ENCODE data around the gene PARVA.

PARVA gene

DNA sequence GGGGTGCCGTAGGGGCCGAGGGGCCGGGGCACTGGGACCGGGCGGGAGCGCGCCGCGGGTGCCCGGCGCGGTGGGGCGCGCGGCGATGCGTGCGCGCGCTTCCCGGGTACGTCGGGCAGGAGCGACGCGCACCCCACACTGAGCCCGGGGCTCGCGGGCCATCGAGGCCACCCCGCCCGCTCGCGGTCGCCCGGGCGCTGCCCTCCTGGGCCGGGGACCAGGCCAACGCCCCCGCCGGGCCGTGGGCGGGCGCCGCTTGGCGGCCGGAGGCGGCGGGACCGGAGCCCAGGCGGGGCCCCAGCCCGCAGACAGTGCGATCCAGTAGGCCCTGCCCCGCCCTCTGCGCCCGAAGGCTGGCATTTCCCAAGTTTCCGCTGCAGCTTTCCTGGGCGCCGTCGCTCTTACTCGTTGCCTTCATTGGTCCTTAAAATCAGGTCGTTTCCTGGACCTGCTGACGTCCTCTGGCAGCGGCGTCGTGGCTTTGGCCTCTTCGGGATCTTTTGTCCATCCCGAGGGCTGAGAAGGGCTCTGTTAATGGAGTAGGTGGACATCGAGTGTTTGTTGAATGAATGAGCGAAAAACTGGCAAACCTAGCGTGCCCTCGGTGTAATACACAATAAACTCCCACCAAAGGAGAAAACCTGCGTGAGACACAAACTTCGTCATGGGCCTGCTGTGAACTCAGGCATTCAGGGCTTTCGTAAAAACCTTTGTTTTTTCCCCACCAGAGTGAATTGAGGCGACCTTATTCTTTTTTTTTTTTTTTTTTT lies 638 bp downstream of the PARVA start:
- DNase-seq = no peak

DNA sequence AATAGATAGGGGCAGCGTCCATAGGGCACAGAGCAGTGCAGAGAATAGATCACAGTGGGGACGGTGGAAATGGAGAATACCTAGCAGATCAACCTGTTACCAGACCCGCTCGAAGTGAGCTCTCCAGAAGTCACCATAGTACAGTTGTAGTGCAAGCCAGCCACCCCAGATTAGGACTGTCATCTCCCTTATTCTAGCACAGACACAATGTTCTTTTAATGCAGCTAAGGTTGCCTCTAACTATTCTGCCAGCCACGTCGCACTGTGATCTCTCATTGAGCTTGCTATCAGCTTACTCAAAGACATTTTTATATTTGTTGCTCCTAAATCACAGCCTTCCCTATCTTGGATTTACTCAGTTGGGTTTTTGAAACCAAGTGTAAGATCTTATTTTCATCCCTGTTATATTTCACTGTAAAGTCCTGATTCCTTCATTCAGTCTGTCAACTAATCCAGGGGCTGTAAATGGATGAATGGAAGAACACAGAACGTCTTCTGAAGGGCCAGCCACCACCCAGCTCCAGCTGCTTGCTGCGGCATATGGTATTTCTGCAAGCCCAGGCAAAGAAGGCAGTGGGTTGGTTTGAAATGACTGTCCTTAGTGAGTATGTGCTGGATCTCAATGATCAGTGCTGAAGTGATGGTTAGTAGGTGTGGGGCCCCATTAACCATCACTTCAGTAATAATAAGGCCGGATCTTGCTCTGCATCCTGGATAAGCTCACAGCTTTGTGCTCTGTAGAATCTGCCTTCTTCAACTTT lies 3.4 kb downstream of the PARVA start:
- DNase-seq = no peak

DNA sequence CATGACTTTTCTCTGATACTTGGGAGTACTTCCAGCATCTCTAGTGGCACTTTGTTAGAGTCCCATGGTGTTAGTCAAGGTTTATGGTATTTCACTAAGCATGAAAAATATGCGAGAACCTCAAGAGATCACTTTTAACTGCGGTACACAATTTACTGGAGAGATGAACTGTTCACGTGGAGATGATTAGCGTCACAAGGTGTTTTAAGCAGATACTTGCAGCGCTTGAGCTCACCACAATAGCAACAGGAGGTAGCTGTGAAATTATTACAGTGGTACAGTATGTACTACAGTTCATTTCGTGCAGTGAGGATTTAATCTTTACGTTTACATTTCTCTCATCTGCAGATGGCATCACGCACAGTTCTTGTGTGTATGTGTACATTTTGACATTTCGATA lies 4.5 kb downstream of the PARVA start:
- DNase-seq = no peak

DNA sequence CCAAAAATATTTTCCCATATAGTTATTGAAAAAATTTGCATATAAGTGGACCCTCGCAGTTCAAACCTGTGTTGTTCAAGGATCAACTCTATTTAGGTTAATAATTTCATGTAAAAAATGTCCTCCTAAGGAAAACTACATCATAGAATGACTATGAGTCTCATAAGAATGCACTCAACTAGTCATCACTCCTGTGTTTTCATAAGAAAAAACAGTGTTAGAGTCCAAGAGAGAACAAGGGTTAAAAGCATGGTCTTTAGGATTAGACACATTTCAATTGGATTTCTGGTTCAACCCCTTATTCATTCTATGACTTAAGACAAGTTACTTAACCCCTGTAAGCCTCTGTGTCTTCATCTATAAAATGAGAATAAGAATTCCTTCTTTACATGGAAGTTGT lies 5.1 kb downstream of the PARVA start:
- no peak for DNase-seq

DNA sequence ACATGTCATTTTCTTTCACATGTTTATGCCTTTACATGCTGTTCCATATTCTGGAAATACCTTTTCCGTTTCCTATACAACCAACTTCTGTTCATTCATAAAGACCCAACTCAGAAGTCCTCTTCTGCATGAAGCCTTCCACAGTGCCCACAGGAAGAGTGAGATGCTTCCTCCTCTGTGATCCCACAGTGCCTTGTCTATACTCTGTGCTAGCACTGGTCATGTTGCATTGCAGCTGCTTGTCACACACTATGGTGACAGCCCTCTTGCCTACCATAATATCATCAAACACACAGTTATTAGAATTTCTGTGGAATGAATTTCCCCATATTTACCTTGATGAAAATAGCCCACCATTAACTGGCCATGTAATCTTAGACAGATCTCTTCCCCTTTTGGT lies 8.9 kb downstream of the PARVA start:
- no peak for DNase-seq

DNA sequence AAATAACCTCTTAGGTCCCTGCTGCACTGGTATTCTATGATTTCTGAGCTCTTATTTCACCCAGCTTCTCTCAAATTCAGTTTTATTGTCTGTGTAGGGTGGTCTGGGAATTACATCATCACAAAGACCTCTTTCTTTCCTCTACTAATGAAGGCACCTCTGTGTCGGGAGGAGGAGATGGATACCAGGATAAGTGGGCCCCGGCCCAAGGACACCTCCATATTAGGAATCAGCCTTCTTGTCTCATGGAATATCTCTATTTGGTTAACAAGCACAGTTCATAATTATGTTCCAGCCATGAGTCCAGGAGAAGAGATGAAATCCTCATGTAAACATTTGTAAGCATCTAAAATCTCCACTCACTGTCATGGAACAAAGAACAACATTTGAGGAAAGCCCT lies 9.4 kb downstream of the PARVA start:
- no peak for DNase-seq

DNA sequence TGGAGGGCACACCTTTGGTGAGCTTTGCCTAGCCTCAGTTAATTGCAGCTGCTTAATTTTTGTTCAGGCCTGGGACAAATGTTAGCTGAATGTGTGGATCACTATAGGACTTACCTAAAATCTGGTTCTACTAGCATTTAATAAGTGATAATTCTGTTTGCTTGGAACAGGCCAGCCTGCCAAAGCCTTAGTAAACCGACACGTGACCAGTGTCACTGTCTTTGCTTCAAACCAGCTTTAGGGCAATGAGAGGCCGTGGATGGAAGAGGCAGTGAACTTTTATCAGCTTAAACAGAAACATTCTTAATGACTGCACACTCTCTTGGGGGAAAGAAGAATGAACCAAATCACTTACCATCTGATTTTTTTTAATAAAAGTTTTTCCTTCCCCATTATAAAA lies 10.8 kb downstream of the PARVA start:
- no peak for DNase-seq

DNA sequence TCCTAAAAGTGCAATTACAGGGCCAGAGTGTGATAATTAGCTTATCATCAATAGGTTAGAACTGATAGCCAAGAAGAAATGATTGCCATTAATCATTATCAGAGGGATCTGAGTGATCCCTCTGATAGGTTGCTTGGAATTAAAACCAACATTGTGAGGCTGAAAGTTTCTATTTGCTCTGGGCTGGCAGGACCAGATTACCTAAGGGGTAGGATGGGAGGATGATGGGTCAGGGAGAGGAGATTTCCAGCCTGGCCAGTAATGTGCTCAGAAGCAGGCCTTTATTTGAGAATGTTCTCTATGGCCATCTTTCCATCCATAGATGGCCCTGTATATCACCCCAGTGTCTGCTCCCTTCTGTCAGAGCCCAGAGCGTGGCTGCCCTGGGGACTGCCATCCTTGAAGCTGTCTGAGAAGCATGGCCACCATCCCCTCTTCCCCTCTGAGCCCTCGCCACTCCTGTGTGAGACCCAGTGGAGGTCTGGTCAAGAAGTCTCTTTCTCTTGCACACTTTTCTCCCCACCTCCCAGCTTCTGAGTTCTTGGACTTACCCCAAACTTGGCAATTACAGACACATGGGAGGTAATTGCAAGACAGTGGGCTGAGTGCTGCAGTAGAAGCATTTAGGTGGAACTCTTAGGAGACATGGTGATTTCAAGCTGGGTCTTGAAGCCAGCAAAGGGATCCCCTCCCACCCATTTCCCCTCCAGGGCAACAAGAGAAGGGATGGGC lies 11.7 kb downstream of the PARVA start:
- no peak for DNase-seq

DNA sequence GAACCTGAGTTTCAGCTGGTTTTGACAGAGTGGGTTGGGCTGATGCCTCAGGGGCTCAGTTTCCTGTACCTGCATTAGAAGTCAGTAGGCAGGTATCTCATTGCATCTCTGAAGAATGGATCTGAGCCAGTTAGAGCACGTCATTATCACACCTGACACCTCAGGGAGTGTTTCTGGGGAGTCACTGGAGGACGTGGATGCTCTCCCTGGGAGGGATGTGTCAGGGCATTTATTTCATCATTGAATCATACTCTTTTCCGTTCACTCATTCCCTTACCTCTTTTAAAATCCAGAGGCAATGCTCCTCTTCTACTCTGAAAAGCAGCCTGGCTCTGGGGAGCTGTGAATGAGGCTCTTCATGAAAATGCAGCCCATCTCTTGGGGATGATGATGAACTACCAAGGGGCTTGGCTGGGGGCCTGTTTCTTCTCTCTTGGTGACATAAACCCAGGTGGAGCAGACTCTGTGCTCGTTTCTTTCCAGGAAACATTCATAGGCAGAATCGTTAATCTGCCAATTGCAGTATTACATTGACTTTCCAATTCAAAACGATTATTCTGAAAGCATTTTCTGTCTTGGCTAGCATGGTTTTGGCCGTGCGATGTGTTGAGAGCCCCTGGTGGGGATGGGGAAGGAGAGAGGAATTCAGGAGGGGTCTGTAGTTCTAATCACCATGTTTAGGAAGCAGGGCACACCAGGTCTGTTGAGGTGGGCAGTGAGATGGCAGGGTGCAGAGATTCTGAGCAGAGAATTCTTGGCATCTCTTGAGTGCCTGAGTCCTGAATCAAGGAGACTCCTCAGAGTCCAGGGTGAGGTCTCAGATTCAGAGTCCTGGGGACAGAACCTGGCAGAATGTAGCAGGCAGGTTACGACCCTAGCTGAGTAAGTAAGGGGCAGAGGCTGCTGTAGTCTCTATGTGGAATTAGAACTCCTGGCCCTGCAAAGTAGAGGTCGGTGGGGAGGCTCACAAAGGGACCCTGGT lies 12.6 kb downstream of the PARVA start:
- no peak for DNase-seq

DNA sequence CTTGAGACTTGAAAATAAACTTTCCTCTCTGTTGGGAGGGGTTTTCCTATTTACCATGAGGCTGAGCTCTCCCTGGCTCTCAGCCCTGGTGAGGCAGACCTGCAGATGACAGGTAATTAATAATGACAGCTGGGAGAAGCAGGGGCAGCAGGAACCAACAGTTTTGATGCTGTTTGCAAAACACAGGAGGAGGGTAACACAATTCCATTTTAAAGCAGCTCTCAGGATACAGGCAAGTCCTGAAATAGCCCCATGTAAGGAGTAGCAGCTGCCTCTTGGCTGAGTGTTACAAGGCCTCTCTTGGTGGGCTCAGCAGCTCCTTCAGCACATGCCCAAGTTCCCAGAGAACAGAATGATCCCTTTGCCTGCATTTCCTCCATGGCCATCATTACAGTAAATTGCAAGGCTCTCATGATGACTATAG lies 13.3 kb downstream of the PARVA start:
- no peak for DNase-seq

DNA sequence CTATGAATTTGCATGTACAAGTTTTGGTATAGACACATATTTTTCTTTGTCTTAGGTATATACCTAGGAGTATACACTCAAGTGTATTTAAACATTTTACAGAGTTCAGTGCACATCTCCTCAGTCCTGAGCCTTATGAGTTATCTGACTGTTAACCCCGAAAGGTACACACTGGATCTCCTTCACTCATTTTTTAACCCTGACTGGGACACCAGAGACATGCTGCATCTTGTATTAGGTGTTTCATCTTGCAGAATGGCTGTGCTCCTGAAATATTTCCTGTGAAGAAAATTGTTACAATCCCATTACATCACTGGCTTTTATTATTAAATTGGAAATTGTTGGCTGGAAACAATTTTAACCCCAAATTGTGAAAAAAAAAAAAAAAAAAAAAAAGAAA lies 15.3 kb downstream of the PARVA start:
- no peak for DNase-seq

DNA sequence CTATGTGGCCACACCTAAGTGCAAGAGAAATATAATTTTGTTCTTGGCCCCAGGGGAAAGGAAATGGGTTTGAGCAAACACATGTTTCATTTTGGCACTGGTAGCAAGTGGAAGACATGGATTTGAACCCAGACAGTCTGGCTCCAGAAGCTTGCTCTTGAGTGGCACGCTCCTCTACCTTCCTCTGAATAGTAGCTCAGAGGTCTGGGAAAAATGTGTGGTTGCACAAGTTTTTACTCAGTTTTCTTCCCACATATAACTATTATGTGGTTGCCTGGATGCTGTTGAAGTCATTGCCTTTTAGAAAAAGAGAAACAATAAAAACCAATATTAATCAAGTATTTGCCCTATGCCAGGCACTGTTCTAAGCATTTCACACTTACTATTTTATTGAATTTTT lies 16.3 kb downstream of the PARVA start:
- no peak for DNase-seq

DNA sequence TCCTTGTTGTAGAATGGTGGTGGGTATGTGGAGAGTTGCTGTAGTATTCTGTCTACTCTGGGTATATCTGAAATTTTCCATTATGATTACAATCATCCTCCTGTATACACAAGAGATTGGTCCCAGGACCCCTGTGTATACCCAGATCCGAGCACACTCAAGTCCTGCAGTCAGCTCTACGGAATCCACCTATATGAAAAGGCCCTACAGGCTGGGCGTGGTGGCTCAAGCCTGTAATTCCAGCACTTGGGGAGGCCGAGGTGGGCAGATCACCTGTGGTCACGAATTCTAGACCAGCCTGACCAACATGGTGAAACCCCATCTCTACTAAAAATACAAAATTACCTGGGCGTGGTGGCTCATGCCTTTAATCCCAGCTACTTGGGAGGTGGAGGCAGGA lies 17.2 kb downstream of the PARVA start:
- no peak for DNase-seq

DNA sequence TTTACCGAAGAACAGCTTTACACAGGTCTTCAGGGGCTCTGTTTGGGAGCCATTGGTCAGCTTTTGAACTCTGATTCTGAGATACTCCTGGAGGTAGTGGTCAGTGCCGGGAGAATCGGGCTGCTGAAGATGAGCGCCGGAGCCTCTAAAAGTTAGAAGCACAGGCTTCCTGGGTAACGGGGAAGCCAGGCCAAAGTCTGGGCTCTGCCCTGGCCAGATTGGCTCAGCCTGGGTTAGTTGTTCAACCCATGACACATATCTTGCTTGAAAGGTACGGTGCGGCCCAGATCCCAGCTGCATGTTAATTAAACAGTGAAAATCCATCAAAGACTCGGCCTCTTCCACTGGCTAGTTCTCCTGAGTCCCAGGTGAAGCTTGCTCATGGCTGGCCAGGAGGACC lies 18.0 kb downstream of the PARVA start:
- no peak for DNase-seq

DNA sequence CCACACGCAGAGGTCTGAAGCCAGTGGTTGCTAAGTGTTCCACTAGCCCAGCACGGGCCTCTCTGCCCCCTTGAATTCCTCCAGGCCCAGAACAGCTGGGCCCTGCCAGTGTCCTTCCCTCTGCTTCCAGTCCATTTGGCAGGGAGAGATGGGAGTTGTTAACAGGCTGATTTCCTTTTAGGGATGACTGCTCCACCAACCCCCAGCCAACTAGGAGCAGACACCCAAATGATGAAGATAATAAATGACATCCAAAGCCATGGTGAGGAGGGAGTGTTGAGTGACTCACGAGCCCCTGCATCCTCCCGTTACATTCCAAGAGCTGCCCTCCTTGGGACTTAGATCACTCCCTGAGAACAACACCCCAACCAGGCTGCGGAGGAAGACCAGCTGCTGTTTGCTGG lies 20.6 kb downstream of the PARVA start:
- no peak for DNase-seq

DNA sequence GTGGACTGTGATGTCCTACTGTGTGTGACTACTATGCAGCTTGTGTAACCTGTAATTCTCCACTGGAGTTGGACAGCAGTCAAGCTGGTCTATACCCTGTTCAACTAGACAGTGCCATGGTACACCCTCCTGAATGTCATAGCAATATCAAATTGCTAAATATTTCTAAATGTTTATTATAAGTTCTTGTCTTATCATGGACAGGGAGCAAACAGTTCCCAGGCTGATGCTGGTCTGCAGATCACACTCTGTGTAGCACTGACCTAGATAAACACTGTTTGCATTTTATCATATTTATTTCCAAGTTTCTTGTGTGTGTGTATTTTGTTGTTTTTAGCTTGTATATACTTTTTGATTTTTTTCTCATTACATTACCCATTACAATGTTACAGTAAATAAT lies 22.0 kb downstream of the PARVA start:
- no peak for DNase-seq

DNA sequence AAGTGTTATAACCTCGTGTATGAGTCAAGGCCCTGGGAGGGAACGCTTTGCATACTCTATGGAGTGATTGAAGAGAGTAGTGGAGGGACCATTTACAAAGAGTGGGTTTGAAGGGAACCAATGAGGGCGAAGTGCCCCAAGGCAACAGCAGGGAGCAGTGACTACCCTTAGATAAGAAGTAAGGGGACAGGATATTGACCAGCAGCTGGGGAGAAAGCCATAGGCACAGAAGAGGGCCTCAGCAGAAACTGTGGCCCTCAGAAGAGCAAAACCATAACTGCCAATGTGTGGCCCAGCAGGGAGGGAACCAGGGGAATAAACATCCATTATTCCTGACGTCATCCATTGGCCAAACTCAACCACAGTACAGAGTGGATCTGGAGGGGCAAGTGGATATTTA lies 24.7 kb downstream of the PARVA start:
- DNase-seq = no peak

DNA sequence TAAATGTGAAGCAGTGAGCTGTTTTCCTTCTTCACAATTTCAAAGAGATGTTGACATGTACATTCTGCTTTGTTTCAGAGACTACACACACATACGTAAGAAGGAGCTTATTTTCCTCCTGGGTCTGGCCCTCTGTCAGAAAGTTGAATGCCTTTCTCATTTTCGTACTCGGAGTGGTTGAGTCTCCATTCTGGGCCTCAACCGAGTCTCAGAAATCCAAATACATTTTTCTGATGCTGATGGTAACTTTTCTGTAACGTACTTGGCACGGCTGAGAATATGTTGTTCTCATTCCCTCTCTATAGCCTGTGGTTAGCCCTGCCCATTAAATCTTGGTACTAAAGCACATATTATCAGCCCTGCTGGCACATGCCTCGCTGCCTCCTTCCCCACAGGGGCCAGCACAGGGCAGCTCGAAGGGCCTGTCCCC lies 25.3 kb downstream of the PARVA start:
- no peak for DNase-seq

DNA sequence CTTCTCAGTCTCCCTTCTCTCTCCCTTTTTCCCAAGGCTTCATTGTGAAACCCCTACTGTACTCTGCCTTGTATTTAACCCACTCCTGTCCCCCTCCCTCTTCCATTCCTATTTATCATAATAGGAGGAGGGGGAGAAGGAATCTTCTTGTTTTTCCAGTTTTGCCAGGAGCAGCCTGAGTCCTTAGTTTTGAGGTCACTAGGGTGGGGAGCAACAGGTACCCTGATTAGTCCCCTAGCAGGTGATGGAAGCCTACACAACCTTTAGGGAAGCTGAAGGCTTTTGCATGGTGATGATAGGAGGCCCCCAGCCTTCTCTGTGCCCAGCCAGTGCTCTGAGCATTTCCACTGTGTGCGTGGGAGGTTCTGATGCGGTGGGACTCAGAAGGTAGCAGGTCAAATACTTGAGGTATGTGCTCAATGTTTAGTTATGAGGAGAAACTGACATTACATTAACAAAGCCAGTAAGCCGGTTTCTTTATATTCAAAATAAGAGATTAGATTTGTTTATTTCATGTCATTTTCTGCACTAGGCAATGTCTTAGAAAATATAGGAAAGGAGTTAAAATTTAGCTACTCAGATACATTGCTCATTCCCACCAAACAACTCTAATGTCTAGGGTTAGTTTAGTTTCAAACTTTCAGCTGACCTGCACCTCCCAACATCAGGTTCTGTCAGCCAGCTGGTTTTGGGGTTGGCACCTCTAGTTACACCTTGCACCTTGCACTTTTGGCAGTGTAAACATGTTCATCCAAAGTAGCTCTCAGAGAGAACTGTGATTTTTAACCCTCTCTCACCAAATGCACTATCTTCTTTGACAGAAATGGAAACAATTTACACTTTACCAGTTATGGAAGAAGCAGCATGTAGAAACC lies 26.0 kb downstream of the PARVA start:
- DNase-seq = no peak

DNA sequence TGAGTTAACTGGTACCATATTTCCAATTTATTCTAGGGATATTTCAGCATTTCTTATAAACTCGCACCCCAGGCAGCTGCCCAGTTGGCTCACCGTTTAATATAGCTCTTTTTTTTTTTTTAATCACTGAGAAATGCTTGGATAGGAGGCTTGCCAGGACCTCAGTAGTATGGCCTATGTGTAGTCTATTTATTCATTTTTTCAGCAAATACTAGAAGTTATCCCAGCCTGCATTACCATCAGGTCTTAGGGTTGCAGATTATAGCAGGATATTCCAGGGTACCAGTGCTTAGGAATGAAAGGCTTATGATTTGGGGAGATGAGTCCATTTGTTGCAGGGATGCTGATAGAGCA lies 26.6 kb downstream of the PARVA start:
- no peak for DNase-seq

DNA sequence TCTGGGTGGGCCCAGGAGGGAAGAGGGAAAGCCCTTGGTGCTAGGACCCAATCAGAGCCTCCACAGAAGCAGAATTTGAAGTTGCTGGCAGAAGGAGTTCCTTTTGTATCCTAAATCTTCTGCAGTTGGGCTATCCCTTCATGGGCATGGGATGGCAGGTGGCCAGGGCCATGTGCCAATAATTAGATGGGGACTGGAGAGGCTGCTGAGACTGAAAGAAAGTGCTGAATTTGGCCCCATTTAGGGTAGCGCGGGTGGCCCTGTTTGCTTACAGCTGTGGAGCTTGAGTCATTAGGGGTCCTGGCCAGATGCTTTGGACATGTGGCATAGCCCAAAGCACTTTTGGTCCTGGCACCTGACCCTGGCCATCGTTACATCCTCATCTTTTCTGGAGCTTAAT lies 27.1 kb downstream of the PARVA start:
- no peak for DNase-seq
